HUES6 (cell line): ENCODE results near the gene SOX5.

ENCODE experiments used
- H3K27ac ChIP-seq: 2 replicates; pipeline ENCODE4 v1.7.0; 2013; ENCODE audit warnings: low read depth, mild to moderate bottlenecking, low read length, inconsistent platforms
- H3K27me3 ChIP-seq: 2 replicates; pipeline ENCODE4 v1.6.1; 2013; ENCODE audit warnings: low read length; ENCODE audit not compliant: control insufficient read depth, insufficient read depth
- H3K36me3 ChIP-seq: 2 replicates; pipeline ENCODE4 v1.6.1; 2013; ENCODE audit warnings: low read length; ENCODE audit not compliant: control insufficient read depth, insufficient read depth
- H3K4me1 ChIP-seq: 2 replicates; pipeline ENCODE4 v1.6.1; 2013; ENCODE audit warnings: low read length; ENCODE audit not compliant: control insufficient read depth, insufficient read depth
- H3K4me3 ChIP-seq: 2 replicates; pipeline ENCODE4 v1.5.1; 2013; ENCODE audit warnings: low read depth, low read length
- H3K9ac ChIP-seq: one replicate; pipeline ENCODE4 v1.6.1; 2013; ENCODE audit warnings: mild to moderate bottlenecking, low read length
- H3K9me3 ChIP-seq: 2 replicates; pipeline ENCODE4 v1.6.1; 2013; ENCODE audit warnings: low read depth, low read length; ENCODE audit not compliant: control insufficient read depth, insufficient read depth

SOX5 gene

GRCh38 chr12:23694920-23695319 is 254.6 kb downstream of the SOX5 start:
- Histone ChIP-seq H3K4me3 (no peak overlapping the region), H3K36me3 (no peaks in the 10 kb centered on the region), H3K9ac (no peak overlapping the region), H3K4me1 (no peaks in the 10 kb centered on the region), H3K27me3 (no peaks in the 10 kb centered on the region), H3K9me3 (no peaks in the 10 kb centered on the region), H3K27ac (no peak overlapping the region)

GRCh38 chr12:23694307-23694706 is 255.2 kb downstream of the SOX5 start:
- H3K27ac ChIP-seq: no peak overlapping the region
- no peak overlapping the region for H3K9ac ChIP-seq
- H3K27me3 ChIP-seq: no peaks in the 10 kb centered on the region

DNA sequence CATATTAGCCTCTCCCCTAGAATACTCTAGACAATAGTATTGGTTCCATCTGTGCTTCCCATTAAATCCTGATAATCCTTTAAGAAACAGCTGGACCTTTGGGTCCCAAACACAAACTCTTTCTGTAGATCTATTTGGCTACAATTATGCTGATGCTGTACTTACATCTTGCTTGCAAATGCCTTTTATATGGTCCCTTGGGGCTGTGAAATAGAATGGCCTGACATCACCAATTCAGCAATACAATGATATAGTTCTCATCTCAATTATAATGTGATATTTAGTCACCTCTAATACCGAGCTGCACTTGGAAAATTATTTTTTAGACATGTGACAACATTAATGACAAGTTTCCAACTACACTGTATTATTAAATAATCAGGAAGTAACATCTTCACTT is 261.5 kb downstream of the SOX5 start:
- no peaks in the 10 kb centered on the region for H3K9me3 ChIP-seq

More at GRCh38 chr12:23694307-23694706, 255.2 kb downstream of the SOX5 start:
- H3K36me3 ChIP-seq: no peaks in the 10 kb centered on the region
- H3K9me3 ChIP-seq: no peaks in the 10 kb centered on the region
- H3K4me3 ChIP-seq: no peak overlapping the region
- H3K4me1 ChIP-seq: no peaks in the 10 kb centered on the region

GRCh38 chr12:23686095-23686494 is 263.4 kb downstream of the SOX5 start:
- H3K9me3 ChIP-seq: peaks cover 3% of the 10 kb centered on the region; the same call in 1 of the 2 replicates

More for the DNA sequence above, 261.5 kb downstream of the SOX5 start:
- no peaks in the 10 kb centered on the region for H3K36me3 ChIP-seq
- H3K4me1 ChIP-seq: no peaks in the 10 kb centered on the region
- no peak overlapping the region for H3K4me3 ChIP-seq
- no peak overlapping the region for H3K27ac ChIP-seq
- no peak overlapping the region for H3K9ac ChIP-seq
- no peaks in the 10 kb centered on the region for H3K27me3 ChIP-seq

GRCh38 chr12:23684121-23684520 is 265.3 kb downstream of the SOX5 start:
- Histone ChIP-seq H3K4me3 (no peak overlapping the region), H3K9me3 (peaks cover 3% of the 10 kb centered on the region; the same call in 1 of the 2 replicates), H3K4me1 (no peaks in the 10 kb centered on the region), H3K9ac (no peak overlapping the region), H3K27me3 (no peaks in the 10 kb centered on the region), H3K36me3 (no peaks in the 10 kb centered on the region), H3K27ac (no peak overlapping the region)

More at GRCh38 chr12:23686095-23686494, 263.4 kb downstream of the SOX5 start:
- Histone ChIP-seq H3K9ac (no peak overlapping the region), H3K4me3 (no peak overlapping the region), H3K36me3 (no peaks in the 10 kb centered on the region), H3K27me3 (no peaks in the 10 kb centered on the region), H3K27ac (no peak overlapping the region), H3K4me1 (no peaks in the 10 kb centered on the region)

- H3K36me3 ChIP-seq: no peaks in the 10 kb centered on the region
- H3K27ac ChIP-seq: no peak overlapping the region
- H3K27me3 ChIP-seq: no peaks in the 10 kb centered on the region
- no peak overlapping the region for H3K9ac ChIP-seq
- H3K9me3 ChIP-seq: peaks cover 3% of the 10 kb centered on the region; the same call in 1 of the 2 replicates
- no peak overlapping the region for H3K4me3 ChIP-seq
- H3K4me1 ChIP-seq: no peaks in the 10 kb centered on the region
Observed at GRCh38 chr12:23681237-23681636, 268.2 kb downstream of the SOX5 start.

DNA sequence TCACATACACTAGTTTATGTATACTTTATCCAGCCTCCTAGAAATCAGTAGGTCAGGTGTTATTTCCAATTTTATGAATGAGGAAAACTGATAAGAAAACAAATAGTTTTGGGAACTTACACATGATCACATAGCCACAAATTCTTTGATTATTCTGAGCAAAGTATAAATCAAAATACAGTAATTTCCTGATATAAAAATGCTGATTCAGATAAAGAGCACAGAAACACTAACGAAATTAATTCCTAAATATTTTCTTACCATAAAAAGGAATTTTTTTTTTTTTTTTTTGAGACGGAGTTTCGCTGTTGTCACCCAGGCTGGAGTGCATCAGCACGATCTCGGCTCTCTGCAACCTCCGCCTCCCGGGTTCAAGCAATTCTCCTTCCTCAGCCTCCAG is 275.4 kb downstream of the SOX5 start:
- no peaks in the 10 kb centered on the region for H3K9me3 ChIP-seq
- no peaks in the 10 kb centered on the region for H3K36me3 ChIP-seq
- no peaks in the 10 kb centered on the region for H3K27me3 ChIP-seq
- H3K4me3 ChIP-seq: no peak overlapping the region
- no peak overlapping the region for H3K27ac ChIP-seq
- H3K9ac ChIP-seq: no peak overlapping the region
- H3K4me1 ChIP-seq: peaks cover 3% of the 10 kb centered on the region; the same call in 1 of the 2 replicates

DNA sequence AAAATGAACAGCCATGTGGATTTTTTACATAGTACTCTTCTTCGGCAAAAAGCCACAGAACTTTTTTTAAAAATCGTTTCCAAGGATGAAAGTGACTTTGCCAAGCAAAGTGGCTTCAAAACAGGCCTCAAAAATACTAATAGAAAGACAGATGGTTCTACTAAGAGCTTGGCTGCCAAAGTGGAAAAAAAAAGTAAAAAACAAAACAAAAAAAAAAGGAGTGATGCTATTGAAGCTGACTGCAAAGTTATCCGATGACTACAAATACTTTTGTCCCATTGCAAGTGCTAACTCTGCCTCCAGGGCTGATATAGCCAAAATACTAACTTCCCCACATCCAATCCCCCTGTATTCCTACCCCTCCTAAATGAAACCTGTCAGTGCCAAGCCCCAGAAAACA is 277.6 kb downstream of the SOX5 start:
- no peak overlapping the region for H3K9ac ChIP-seq
- H3K27me3 ChIP-seq: no peaks in the 10 kb centered on the region
- peaks cover 9% of the 10 kb centered on the region for H3K4me1 ChIP-seq
- no peak overlapping the region for H3K27ac ChIP-seq
- no peaks in the 10 kb centered on the region for H3K9me3 ChIP-seq
- no peaks in the 10 kb centered on the region for H3K36me3 ChIP-seq
- H3K4me3 ChIP-seq: no peak overlapping the region

DNA sequence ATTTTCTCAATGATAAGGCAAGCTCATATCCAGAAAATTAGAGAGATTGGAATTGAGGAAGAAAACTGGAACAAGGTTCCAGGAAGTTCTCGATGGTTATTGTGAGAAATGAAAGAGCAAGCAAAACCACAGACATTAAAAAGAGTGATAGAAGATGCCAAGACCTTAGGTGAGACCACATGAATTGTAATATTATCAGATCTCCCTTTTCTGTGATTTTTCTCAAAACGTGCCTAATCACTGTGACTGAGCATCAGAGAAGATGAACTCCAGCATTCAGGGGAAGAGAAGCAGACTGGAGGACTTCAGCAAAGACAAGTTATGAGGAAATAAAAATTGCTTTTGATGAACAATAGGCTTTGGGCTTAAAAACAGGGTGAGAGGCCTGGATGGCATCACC is 278.8 kb downstream of the SOX5 start:
- H3K27me3 ChIP-seq: no peaks in the 10 kb centered on the region
- no peak overlapping the region for H3K9ac ChIP-seq
- H3K36me3 ChIP-seq: no peaks in the 10 kb centered on the region
- no peak overlapping the region for H3K27ac ChIP-seq
- no peak overlapping the region for H3K4me3 ChIP-seq
- no peaks in the 10 kb centered on the region for H3K9me3 ChIP-seq
- peaks cover 13% of the 10 kb centered on the region for H3K4me1 ChIP-seq

DNA sequence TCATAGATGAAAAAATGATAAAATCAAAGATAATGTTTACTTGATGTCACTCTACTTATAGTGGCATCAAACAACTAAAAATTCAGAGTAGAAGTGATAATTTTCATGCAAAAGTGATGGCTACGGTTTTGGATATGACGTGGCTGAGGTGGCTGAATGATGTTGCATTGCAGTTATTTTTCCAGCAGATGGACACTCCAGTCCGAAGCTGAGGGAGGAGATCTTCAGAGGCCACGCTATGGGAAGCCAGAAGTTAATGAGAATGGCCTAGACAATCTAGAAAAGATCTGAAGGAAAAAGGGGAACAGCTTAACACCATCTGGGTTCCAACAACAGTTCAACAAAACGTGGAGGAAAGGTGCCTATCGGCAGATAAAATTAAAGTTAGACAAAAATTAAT is 279.8 kb downstream of the SOX5 start:
- H3K9ac ChIP-seq: no peak overlapping the region
- H3K9me3 ChIP-seq: no peaks in the 10 kb centered on the region
- H3K4me3 ChIP-seq: no peak overlapping the region
- H3K4me1 ChIP-seq: peaks cover 13% of the 10 kb centered on the region
- no peaks in the 10 kb centered on the region for H3K36me3 ChIP-seq
- H3K27ac ChIP-seq: no peak overlapping the region
- H3K27me3 ChIP-seq: no peaks in the 10 kb centered on the region

GRCh38 chr12:23666866-23667265 is 282.6 kb downstream of the SOX5 start:
- no peaks in the 10 kb centered on the region for H3K27me3 ChIP-seq
- no peaks in the 10 kb centered on the region for H3K36me3 ChIP-seq
- no peak overlapping the region for H3K9ac ChIP-seq
- no peak overlapping the region for H3K4me3 ChIP-seq
- no peaks in the 10 kb centered on the region for H3K9me3 ChIP-seq
- H3K4me1 ChIP-seq: peaks cover 9% of the 10 kb centered on the region; the same call in 1 of the 2 replicates
- no peak overlapping the region for H3K27ac ChIP-seq

- Histone ChIP-seq H3K4me1 (peaks cover 9% of the 10 kb centered on the region; the same call in 1 of the 2 replicates), H3K27ac (no peak overlapping the region), H3K4me3 (no peak overlapping the region), H3K9me3 (no peaks in the 10 kb centered on the region), H3K27me3 (no peaks in the 10 kb centered on the region), H3K9ac (no peak overlapping the region), H3K36me3 (no peaks in the 10 kb centered on the region)
Observed at GRCh38 chr12:23662966-23663365, 286.5 kb downstream of the SOX5 start.
